GM10248 (cell line): ENCODE results near the gene RGS6.

Experiments
- CTCF ChIA-PET: fragments of 300-600 bp; sonication (Branson Sonifier 250); formaldehyde crosslinking; extraction: SDS; loops from one replicate; lab custom pipeline; 2021; ENCODE audit warnings: antibody characterized with exemption; lab: Yijun Ruan, JAX
- POLR2A ChIA-PET: fragments of 350-650 bp; sonication (Branson Sonifier 250); formaldehyde crosslinking; extraction: SDS; loops from one replicate; lab custom pipeline; 2020; ENCODE audit warnings: antibody characterized with exemption; lab: Yijun Ruan, JAX
- DNase-seq: peaks from one replicate; pipeline ENCODE4 v3.0.0; 2012; ENCODE audit errors: extremely low spot score
- CTCF ChIP-seq: IDR thresholded peaks from 2 replicates; pipeline ENCODE4 v1.5.1; 2012; ENCODE audit warnings: mild to moderate bottlenecking, low read depth; ENCODE audit errors: extremely low read depth, missing control alignments, control extremely low read depth

The RGS6 gene

DNA sequence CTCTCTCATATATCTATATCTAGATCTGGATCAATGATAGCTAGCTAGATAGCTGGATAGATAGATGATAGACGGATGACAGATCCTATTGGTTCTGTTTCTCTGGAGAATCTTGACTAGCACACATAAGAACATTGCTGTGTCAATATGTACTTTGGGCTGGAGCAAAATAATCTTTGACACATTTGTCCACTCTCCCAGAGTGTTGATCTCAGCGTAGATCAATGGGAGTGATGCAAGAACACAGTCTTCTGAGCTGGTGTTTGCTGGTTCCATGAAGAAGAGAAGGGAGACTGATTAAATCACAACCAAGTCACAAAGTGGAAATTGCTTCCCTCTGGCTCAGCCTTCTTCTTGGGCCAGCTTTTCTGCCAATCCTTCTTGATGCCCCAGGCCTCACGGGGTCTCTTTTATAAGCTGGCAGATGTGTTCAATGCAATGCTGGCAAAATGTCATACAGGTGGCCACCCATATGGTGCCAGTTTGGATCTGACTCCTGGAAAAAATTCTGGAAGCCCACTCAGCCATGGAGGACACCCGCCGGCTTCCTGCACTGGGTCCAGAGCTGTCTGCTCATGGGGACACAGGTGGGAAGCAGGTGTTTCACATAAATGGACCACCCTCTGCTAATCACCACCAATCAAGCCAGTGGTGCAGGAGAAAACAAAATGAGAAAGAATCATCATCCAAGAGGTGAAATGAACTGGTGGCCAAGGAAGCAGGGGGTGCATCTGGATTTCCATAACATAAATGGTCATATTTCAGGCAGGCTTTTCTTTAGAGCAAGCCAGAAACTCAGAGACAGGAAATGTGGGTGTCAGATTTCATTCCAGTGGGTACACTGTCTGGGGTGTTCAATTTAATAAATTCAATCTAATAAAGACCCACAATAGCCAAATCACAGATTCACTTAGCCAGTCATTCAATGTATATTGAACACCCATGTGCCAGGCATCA, 651.4 kb downstream of the RGS6 start:
- POLR2A ChIA-PET = no interaction called here
- no peak for DNase-seq
- no peak for TF ChIP-seq CTCF
- CTCF ChIA-PET = interaction anchor here (1.3 to 2.5 kb wide), 2 partner anchors 16 to 24 kb away, joined by 3 to 8 read pairs; no protein-coding TSS in a partner anchor

DNA sequence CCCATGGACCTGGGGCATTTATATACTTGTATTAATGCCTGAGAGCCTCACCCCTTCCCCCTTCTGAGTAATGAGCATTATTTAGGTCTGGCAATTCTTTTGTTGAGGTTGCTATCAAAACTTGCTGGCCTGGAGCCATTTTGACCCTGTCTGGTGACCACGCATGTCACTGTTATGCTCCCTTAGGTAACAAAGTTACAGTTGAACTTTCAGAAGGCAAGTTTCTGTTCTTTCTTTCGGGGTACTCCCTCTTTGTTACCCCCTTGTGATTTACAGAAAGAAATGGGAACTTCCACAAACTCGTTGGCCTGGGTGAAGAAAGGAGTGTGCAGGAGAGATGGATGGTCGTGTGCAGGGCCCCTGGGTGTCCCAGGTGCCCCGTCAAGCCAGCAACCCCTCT, 656.3 kb downstream of the RGS6 start:
- DNase-seq = peak; percentile 41
- ChIA-PET POLR2A (no interaction called here), CTCF (interaction anchor here (1.0 to 1.2 kb wide), 3 partner anchors 8 to 130 kb away, joined by 3 to 5 read pairs (median 3); no protein-coding TSS in a partner anchor)
- no peak for TF ChIP-seq CTCF

DNA sequence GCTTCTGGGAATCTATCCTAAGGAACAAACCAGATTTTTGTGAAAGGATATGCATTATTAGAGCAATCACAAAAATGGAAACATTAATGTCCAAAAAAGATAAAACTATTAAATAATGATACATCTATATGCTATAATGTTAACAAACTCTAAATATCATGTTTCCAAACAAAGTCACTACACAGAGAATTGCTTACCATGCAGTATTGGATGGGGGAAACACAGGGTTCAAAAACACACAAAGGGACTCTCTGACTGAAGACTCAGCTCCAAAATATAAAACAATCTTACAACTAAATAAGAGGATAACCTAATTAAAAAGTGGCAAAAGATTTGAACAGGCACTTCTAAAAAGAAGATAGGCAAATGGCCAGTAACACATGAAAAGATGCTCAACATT, 657.4 kb downstream of the RGS6 start:
- ChIA-PET POLR2A (no interaction called here), CTCF (no interaction called here)
- DNase-seq = no peak
- no peak for TF ChIP-seq CTCF

DNA sequence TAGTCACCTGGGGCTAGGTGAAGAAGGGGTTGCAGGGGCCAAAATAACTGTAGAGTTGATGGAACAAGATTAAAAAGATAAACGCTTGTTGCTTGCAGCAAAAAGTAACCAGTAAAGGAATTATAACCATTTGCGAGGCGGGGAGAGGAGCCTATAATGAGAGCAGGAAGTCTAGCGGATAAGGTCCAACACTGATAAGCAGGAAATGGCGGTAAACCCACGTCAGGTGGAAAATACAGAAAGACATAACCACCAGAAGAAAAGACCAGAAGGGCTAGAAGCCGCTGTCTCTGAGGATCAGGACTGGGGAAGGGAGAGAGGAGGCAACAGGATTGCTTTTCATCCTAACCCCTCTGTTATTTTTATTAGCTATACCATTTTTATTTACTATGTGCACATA, 658.3 kb downstream of the RGS6 start:
- DNase-seq = no peak
- POLR2A ChIA-PET = no interaction called here
- TF ChIP-seq CTCF = no peak
- CTCF ChIA-PET = no interaction called here

DNA sequence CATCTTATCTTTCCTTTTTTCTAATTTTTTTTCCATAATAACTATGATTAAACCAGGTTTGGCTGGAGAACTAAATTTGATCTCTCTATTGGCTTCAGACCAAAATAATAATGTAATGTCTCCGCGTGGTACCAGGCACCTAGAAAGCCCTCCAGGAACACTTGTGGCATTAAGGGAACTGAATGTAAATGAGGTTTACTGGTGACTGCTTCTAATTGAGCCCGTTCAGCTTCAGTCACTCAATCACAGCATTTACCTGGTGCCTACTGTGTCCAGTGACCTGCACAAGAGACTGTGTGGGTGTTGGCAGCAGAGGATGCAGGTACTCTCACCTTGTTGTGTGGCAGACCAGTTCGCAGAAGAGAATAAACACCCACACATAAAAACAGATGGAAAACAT, 659.2 kb downstream of the RGS6 start:
- ChIA-PET POLR2A (no interaction called here), CTCF (no interaction called here)
- TF ChIP-seq CTCF = no peak
- DNase-seq = no peak

GRCh38 chr14:72594099-72594901, 662.1 kb downstream of the RGS6 start:
- CTCF ChIA-PET = interaction anchor here (1.1 kb wide), 1 partner anchor 12 kb away, joined by 3 read pairs; no protein-coding TSS in a partner anchor

More at GRCh38 chr14:72594099-72594901, 662.1 kb downstream of the RGS6 start:
- POLR2A ChIA-PET = no interaction called here
- no peak for TF ChIP-seq CTCF
- no peak for DNase-seq
